ENCODE results near the gene KLF7. TPM values are rescaled to one million over a fixed set of nuclear protein-coding genes. Genes with fewer than 3 reads are reported as not detected.

KLF7 gene
- total RNA-seq (2021) = 32.2 and 33.4 TPM in 2 replicates
- long read RNA-seq, full-length matches to known transcripts = 31 of 81 reads
- long read RNA-seq, partial matches to known transcripts = 33 of 81 reads
- long read RNA-seq, other reads (novel, unspliced or antisense) = 17 of 81 reads

GRCh38 chr2:207165121-207166038 lies at the start of gene KLF7:
Gene KLF7 (minus strand): TSS chr2:207165948. CDS start chr2:207165568, 380 bp downstream.
- Histone ChIP-seq H3K56ac (ENCODE audit: insufficient read length, low read depth, low read length) (peak within 1 kb of the TSS; percentile 6), H3K23ac (ENCODE audit: insufficient read length, low read depth, low read length) (peak within 1 kb of the TSS; percentile 53), H4K5ac (ENCODE audit: insufficient read length, low read depth, low read length) (peak within 1 kb of the TSS; percentile 63), H3K4me2 (ENCODE audit: insufficient read depth, insufficient read length, low read length) (peak within 1 kb of the TSS; percentile 100), H2AFZ (ENCODE audit: low read length) (no peak within 1 kb of the TSS), H4K8ac (replicated peaks; ENCODE audit: insufficient read length, low read depth, low read length) (no peak within 1 kb of the TSS), H2AK5ac (ENCODE audit: insufficient read length, low read length) (no peak within 1 kb of the TSS), H3K18ac (ENCODE audit: insufficient read length, low read depth, low read length) (peak within 1 kb of the TSS; percentile 97), H3K14ac (ENCODE audit: insufficient read depth, low read length) (peak within 1 kb of the TSS; percentile 98), H3K4ac (ENCODE audit: low read depth, low read length) (peak within 1 kb of the TSS; percentile 88; the same call in 1 of the 2 replicates), H3K79me2 (ENCODE audit: insufficient read depth, low read length) (peaks cover 17% of the 10 kb centered on the region; the same call in 1 of the 2 replicates), H2BK5ac (ENCODE audit: insufficient read length, low read length) (peak within 1 kb of the TSS; percentile 47), H3K4me1 (ENCODE audit: insufficient read depth, low read length) (peaks cover 10% of the 10 kb centered on the region), H2BK15ac (ENCODE audit: low read depth, low read length) (no peak within 1 kb of the TSS), H3K27me3 (ENCODE audit: insufficient read depth, low read length) (no peaks in the 10 kb centered on the region), H2BK20ac (ENCODE audit: low read depth, low read length, poor library complexity, severe bottlenecking) (no peak within 1 kb of the TSS), H4K91ac (ENCODE audit: insufficient read length, low read depth, low read length) (peak within 1 kb of the TSS; percentile 95), H2BK12ac (ENCODE audit: insufficient read length, low read depth, low read length) (no peak within 1 kb of the TSS), H3K9me3 (ENCODE audit: control insufficient read depth, low read depth, low read length) (no peaks in the 10 kb centered on the region), H2BK120ac (ENCODE audit: low read depth, low read length, poor library complexity, severe bottlenecking) (peak within 1 kb of the TSS; percentile 98), H3K23me2 (ENCODE audit: insufficient read length, low read depth, low read length, poor library complexity, severe bottlenecking) (peaks cover 19% of the 10 kb centered on the region), H4K20me1 (ENCODE audit: control insufficient read depth, insufficient read depth, insufficient read length) (no peaks in the 10 kb centered on the region), H3K79me1 (ENCODE audit: insufficient read depth, low read depth, low read length, poor library complexity, severe bottlenecking) (no peaks in the 10 kb centered on the region), H3T11ph (ENCODE audit: low read length) (peak within 1 kb of the TSS; percentile 63), H3K27ac (ENCODE audit: insufficient read length, low read depth, low read length) (peak within 1 kb of the TSS; percentile 58), H3K9ac (ENCODE audit: extremely low read depth, insufficient read length, low read length) (peak within 1 kb of the TSS; percentile 94)
- no peaks in the 10 kb centered on the region; a peak in 1 of 5 replicates for H3K9me3 Mint-ChIP-seq
- H3K27me3 Mint-ChIP-seq (ENCODE audit: low read depth) = no peaks in the 10 kb centered on the region; the same call in 1 of the 2 replicates
- WGBS (ENCODE audit: extremely low coverage, insufficient read length, low lambda C conversion rate) = no CpG with 5 or more reads among the region's 36 CpGs
- H3K4me3 Mint-ChIP-seq = peak within 1 kb of the TSS; percentile 94 to 96
- peak; percentile 50 for DNase-seq
- no peak for TF ChIP-seq CTCF (conservative IDR thresholded peaks at IDR 0.05)
- H3K27ac Mint-ChIP-seq = peak within 1 kb of the TSS; percentile 98 to 100 (median 100)
- H3K36me3 Mint-ChIP-seq (ENCODE audit: insufficient read depth in 1 of 3, low read depth in 3 of 3) = peaks cover 0 to 3% (median 0%) of the 10 kb centered on the region in 3 experiments; a peak in 2 of 7 replicates
- peaks cover 60 to 64% of the 10 kb centered on the region in 2 experiments for H3K4me1 Mint-ChIP-seq
